ENCODE results near the gene AQP3.

DNA sequence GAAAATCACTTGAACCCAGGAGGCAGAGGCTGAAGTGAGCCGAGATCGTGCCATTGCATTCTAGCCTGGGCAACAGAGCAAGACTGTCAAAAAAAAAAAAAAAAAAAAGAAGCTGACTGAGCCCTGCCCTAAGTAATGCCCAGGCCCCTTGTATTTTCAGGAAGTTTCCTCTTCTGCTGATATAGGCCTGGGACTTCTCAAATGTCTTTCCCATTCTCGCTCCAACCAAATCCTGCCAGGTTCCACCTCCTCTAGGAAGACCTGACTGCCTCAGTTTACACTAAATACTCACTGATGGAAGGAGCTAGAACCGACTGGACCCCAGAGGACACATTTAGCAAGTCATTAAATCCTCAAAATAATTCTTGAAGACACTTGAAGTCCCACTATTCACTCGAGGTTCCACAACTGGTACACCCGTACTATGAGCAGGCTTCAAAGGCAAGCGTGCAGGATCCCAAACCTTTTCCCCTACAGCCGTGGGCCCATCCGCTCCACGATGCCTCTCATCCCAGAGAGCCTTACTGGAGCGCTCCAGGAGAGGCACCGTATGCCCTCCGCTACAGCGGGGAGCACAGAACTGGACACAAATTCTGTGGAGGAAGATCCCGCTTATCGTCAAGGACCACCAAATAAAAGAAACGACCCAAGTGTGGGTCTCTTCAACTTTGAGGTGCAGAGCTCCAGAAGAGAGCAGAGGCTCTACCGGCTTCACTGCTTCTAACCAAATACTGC, 25.7 kb upstream of the AQP3 start:
- TF ChIP-seq EZH2 (IDR thresholded peaks at IDR 0.05; ENCODE audit: borderline replicate concordance) (no peak), CTCF (IDR thresholded peaks at IDR 0.05; ENCODE audit: poor library complexity) (no peak)
